Measurements from ENCODE around the gene ERFL.
"Not testable (repeated sequence)": the region's sequence is repeated elsewhere in the genome, so short reads cannot be mapped to it uniquely, and the experiment has no call there.

ERFL gene

DNA sequence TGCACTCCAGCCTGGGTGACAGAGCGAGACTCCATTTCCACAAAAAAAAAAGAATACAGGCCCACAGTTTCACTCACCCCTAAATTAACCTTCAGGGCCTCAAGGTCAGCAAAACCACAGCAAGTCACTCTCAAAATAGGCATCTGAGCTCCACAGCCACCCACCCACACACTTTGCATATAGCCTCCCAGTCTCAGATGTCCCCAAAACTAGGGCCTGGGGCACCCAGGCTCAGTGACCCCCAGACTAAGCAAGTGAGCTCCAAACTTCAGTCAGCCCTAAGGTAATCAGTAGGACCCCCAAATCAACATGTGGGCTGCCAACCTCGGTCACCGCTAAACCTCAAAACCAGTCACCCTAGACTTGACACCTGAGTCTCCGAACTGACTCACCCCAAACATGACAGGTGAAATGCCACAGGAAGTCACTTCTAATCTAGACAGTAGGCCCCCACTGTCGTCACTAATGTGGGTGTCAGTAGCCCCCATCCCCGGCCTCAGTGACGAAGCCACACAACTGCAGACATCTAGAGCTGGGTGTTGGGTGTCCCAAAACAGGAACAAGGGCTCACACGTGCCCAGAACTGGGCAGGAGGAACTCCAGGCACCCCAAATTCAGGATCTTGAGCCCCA lies 17.0 kb upstream of the ERFL start:
- no peak overlapping the region for H3K4me3 ChIP-seq (ENCODE audit: low read depth, low read length)
- DNase-seq (ENCODE audit: low read depth) = no peak

DNA sequence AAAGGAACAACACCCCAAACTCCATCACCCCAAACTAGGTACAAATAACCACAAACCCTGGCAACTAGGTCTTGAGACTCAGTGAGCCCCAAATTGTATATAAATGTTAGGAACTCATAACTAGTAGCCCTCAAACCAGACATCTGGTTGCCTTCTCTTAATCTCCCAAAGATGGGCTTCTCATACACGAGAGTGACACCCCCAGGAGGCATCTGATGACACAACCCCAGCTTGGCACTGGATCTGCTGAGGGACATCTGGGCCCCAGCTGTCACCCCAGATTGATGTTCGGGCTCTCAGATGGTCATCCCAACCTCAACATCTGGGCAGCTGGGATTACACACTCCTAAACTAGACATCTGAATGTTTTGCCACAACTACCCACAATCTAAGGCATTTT lies 16.1 kb upstream of the ERFL start:
- no peak for DNase-seq (ENCODE audit: low read depth)

DNA sequence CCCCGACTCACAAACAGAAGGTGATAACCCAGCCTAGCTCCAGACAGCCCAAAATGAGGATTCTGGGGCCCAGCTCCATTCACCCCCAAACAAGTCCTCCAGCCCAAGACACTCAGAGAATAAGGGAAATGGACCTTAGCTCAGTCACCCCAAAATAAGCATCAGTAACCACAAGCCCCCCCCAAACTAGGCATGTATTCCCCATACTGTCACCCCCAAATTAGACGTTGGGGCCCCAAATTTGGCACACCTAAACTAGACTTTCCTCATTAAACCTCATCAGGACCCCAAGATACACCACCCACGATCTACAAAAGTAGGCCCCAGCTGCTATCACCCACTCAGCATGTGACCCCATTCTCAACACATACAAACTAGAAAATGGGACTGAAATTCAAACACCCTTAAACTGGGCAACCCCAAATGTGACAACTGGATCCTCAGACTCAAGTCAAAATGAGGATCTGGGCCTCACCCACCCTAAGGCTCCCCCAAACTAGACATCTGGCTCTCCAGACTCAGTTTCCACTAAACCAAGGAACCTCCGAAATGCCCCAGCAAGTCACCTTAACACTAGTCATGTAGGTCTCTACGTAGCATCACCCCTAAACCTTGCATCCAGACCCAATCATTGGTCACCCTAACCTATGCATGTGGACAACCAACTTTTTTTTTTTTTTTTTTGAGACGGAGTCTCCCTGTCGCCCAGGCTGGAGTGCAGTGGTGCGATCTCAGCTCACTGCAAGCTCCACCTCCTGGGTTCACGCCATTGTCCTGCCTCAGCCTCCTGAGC lies 13.4 kb upstream of the ERFL start:
- no peak for DNase-seq (ENCODE audit: low read depth)
- no peak overlapping the region for H3K4me3 ChIP-seq (ENCODE audit: low read depth, low read length)

More for the DNA sequence above, 16.1 kb upstream of the ERFL start:
- no peak overlapping the region for H3K4me3 ChIP-seq (ENCODE audit: low read depth, low read length)

DNA sequence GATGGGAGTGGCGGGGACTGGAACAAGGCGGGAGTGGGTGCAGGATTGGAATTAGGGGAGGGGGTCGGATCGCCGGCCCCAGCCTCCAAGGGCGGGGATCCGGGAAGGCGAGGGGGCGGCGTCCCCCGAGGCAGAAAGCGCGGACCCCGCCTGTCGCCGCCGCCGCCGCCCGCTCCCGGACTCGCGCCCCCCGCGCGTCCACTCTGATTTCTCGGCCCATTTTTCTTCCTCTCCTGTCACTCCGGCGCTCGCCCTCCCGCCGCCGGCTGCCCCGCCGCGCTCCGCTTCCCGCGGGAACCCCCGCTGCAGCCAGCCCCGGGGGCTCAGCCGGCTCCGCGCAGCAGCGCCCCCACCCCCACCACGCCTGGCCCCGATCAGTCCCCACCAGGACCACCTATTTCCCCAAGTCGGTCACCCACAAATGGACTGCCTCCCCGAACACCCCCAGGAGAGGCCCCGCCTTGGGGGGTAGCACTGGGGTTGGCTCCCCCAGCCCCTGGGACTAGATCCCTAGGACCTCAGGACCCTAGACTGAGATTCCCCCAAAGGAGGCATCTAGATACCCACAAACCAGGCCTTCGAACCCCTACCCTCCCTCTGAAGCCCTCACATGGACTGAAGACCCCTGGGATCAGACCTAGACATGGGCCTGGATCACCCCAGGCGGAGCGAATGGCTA lies 12.6 kb upstream of the ERFL start:
- no peak for DNase-seq (ENCODE audit: low read depth)
- peak overlapping the region; percentile 58 for H3K4me3 ChIP-seq (ENCODE audit: low read depth, low read length)

DNA sequence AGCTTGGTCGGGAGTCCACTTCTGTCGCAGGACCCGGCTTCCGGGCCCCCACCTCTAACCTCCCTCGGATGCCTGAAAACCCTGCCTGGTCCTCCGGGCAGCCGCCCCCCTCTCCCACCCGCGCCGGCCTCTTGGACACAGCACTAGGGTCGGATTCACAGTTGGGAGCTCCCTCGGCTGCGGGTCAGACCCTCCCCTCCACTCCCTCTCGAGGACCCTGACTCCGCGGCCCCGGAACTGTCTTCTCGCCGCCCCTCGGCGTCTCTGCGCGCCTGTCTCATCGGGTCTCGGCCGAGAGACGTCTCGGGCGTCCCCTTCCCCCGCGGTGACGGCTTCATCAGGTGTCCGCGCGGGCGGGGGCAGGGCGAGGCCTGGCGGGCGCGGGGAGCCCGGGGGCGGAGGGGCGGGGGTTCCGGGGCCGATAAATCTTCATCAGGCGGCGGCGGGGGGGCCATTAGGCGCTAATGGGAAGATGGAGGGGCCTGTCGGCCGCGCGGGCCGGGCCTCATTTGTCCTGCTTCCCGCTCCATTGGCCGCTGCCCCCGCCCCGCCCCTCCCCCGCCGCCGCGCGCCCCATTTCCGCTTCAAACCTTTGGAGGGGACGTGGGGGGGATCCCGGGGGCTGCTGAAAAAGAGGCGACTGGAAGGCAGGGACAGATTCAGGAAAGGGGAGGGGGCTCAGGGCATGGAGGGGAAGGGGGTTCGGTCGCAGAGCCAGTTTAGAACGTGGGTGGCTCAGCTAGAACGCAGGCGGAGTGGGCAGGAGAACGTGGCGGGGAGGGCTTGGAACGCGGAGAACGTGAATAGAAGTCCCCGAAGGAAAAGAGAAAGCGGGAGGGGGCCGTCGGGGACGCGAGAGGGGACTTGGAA lies 11.8 kb upstream of the ERFL start:
- no peak for DNase-seq (ENCODE audit: low read depth)

DNA sequence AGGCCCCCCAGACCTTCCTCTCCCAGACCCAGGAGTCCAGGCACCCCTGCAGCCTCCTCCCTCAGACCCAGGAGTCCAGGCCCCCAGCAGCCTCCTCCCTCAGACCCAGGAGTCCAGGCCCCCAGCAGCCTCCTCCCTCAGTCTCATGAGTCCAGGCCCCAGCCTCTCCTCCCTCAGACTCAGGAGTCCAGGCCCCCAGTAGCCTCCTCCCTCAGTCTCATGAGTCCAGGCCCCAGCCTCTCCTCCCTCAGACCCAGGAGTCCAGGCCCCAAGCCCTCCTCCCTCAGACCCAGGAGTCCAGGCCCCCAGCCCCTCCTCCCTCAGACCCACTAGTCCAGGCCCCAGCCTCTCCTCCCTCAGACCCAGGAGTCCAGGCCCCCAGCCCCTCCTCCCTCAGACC lies 11.0 kb upstream of the ERFL start:
- DNase-seq (ENCODE audit: low read depth); H3K4me3 ChIP-seq (ENCODE audit: low read depth, low read length): not testable (repeated sequence)

More for the DNA sequence above, 11.8 kb upstream of the ERFL start:
- peak overlapping the region; percentile 58 for H3K4me3 ChIP-seq (ENCODE audit: low read depth, low read length)

DNA sequence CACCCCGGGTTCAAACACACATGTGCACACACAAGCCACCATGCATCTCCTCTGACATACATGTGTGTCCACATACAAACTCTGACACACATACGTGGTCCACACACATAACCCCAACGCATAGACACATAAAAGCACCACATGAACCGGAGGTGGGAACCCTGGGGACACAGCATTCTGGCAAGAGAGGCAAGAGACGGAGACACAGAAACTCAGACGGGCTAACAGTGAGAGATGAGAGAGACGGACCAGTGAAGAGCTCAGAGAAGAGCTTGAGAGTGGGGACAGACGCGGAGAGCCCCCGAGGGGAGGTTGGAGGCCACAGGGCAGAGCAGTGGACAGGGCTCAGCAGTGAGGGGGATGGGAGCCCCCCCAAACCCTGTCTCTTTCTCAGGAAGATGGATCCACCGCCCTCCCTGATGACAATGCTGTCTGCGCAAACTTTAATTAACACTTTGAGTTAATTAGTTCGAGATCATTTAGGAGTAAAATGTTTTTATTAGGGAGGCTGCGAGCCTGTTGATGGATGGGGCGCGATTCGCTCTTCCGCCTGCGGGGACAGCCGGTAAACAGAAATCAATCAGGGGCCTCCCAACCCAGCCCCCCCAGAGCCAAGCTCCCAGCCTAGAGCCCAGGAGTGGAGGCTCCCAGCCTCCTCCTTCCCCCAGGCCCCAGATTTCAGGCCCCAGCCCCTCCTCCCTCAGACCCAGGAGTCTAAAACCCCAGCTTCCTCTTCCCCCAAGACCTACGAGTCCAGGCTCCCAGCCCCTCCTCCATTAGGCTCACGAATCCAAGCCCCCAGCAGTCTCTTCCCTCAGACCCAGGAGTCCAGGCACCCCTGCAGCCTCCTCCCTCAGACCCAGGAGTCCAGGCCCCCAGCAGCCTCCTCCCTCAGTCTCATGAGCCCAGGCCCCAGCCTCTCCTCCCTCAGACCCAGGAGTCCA lies 9.5 kb upstream of the ERFL start:
- H3K4me3 ChIP-seq (ENCODE audit: low read depth, low read length) = no peak overlapping the region
- no peak for DNase-seq (ENCODE audit: low read depth)

DNA sequence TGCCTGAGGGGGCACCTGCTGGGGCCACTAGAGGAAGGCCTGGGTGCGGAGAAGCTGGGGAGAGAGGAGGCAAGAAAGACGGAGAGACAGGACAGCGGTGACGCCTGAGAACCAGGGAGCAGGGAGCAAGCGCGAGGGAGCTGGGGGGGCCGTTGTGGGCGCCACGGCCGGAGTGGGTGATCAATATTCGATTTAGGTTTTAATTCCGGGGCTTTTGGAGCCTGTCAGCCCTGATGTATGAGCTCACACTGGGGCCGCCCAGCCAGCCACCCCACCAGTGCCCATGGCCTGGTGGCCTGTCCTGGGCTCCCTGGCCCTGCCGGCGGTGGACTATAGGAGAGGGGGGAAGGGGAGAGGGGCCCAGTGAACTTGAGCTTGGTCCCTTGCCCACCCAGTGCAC lies 8.7 kb upstream of the ERFL start:
- no peak for DNase-seq (ENCODE audit: low read depth)
- H3K4me3 ChIP-seq (ENCODE audit: low read depth, low read length) = no peak overlapping the region

DNA sequence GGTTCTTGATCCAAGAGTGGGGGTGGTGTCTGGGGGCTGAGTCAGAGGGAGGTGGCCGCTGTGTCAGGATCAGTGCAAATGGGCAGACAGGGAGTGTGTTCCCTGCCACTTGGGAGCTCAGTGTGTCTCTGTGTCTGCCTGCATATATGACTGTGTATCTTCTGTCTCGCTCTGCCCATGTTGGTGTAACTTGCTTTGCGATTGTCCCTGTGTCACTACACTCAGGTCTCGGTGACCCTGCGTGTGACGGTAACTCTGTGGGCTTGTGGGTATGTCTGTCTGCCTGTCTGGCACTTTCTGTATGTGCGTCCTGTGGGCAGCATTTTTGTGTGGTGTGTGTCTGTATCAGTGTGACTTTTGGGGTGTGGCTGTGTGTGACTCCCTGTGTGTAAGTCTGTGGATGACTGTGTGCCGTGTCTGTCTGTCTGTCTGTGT lies 8.2 kb upstream of the ERFL start:
- H3K4me3 ChIP-seq (ENCODE audit: low read depth, low read length) = no peak overlapping the region
- DNase-seq (ENCODE audit: low read depth) = no peak

DNA sequence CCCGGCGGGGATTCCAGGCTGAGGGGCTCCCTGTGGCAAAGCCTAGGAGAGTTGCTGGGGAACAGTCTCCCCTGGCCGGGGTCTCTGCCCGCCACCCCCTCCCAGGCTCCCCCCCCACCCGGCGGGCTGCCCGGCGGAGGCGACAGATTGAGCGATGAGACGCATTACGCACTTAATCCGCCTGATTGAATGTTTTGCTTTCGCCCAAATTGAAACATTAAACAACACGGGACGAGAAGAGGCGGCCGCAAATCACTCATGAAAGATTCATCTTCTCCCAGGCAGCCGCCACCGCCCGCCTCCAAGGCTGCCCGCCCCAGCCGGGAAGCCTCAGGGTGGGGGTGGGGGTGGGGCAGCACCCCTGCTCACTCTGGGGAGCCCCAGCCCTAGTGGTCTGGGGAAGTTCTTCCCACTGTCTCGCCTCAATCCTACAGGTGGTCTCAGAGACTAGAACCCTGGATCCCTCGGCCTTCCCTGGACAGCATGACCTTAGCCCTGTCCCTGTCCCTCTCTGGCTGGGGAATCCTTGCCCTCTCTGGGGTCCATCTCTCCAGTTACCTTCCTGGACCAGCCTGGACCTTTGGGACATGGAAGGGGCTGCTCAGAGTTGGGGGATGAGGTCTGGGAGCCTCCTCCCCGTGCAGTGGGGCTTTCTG lies 7.6 kb upstream of the ERFL start:
- DNase-seq (ENCODE audit: low read depth) = no peak
- H3K4me3 ChIP-seq (ENCODE audit: low read depth, low read length) = no peak overlapping the region

DNA sequence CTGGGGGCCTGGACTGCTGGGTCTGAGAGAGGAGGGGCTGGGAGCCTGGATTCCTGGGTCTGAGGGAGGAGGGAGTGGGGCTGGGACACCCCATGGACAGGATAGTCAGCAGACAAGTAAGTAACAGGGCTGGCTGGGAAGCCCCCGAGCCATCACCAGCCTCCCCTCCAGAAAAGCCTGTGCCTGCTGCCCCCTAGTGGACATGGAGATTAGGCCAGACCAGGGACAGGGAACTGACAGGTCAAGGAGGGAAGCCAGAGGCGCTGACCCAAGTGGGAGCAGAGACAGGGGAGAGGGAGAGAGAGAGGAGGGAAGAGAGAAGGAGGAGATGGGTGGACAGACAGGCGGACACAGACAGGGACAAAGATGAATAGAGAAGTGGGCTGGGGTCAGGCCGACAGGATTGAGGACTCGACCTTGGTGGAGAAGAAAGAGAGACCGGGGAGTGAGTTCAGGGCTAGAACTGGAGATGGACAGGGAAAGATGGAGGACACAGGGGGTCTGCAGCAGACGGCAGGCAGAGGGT lies 6.7 kb upstream of the ERFL start:
- DNase-seq (ENCODE audit: low read depth) = no peak
- H3K4me3 ChIP-seq (ENCODE audit: low read depth, low read length) = no peak overlapping the region

DNA sequence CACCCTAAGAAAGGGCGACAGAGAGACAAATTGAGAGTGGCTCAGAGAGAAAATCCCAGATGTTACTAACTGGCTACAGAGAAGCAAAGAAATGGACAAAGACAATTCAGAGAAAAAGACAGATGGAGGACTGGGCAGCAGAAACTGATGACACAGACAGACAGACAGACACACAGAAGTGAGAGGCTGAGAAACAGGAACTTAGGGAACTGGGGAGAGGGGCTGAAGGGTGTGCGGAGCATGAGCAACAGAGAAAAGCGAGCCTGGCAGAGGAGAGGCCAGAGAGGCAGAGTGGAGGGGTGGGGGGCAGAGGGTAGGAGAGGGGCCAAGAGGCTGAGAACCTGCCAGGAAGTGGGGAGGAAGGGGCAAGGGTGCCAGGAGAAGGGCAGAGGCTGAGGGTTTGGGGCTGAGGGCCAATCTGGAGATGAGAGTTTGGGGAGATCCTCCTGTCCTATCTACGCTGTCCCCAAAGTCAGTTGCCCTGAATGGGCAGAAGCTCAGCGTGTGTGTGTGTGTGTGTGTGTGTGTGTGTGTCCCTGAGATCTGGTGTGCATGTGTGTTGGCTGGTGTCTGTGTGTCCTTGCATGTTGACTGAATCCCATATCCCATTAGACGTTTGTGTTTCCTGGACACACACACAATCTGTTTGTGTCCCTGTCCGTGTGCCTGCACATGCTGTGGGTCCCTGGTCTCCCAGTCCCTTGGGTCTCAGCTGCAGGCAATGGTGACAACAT lies 5.6 kb upstream of the ERFL start:
- no peak for DNase-seq (ENCODE audit: low read depth)
- no peak overlapping the region for H3K4me3 ChIP-seq (ENCODE audit: low read depth, low read length)

DNA sequence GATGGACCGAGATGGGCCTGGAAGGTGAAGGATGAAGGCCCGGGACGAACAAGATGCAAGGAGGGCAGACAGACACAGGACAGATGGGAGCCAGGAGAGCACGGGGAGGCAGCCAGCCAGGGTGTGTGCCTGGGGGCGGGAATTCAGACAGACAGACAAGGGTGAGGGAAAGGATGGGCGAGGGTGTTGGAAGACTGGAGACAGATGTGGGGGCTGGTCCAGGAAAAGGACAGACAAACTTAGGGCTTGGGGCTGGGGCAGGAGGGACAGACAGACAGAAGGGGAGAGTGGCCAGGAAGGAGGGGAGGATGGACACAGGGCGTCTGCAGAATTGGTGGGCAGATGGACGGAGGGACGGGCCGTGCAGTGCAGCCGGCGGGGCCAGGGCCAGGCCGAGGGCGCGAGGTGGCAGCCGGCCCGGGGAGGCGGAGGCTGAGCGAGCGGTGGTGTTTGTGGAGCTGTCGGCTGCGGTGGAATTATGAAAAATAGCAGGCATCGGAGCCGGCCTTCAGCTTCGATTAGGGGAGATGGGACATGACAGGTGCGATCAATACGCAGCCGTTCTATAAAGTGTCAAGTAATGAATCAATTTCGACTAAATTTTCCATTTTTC lies 4.6 kb upstream of the ERFL start:
- no peak overlapping the region for H3K4me3 ChIP-seq (ENCODE audit: low read depth, low read length)
- DNase-seq (ENCODE audit: low read depth) = no peak

DNA sequence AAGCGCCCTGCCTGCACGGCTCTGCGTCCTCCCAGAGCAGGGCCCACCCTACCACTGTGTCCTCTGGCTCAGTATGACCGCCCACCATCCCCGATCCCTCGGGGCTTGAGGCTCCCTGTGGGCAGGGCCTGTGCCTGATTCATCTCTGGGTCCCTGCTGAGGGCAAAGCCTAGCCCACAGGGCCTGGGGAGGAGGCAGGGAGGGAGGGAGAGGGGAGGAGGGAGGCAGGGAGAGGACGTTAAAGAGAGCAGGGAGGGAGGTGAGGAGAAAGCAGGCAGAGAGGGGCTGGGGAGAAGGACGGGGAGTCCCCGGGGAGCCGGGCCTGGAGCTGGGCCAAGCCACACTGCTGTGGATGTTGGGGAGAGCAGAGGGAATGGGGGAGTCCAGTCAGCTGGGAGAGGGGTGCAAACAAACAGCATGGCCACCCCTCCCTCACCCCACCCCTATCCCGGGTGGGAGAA lies 4.0 kb upstream of the ERFL start:
- no peak for DNase-seq (ENCODE audit: low read depth)
- no peak overlapping the region for H3K4me3 ChIP-seq (ENCODE audit: low read depth, low read length)

DNA sequence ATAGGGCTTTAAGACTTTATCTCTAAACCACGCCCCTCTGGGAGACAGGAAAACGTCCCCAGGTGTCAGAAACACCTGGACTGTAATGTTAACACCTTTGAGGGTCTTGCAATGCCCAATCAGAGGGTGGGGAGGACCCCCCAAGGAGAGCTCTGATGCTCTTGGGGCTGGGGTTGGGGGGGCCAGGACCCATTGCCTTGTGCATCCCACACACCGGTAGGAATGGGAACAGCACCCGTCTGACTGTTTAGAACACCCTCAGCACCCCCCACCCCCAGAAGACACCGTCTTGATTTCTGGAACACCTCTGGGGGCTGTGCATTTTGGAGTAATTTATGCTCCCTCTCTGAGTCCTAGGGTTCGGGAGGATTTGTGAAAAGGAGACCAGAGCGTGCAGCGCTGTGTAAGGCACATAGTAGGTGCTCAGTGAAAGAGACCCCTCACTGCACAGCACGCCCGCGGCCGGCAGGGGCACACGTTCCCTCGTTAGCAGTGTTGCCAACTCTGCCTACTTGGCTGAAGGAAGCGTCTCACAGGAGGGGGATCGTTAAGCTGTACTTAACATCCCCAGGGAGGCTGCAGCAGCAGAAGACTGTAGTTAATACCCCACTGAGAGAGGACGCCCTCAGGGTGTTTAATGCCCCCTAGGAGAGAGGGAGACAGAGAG lies 2.8 kb upstream of the ERFL start:
- no peak for DNase-seq (ENCODE audit: low read depth)
- H3K4me3 ChIP-seq (ENCODE audit: low read depth, low read length) = no peak overlapping the region

DNA sequence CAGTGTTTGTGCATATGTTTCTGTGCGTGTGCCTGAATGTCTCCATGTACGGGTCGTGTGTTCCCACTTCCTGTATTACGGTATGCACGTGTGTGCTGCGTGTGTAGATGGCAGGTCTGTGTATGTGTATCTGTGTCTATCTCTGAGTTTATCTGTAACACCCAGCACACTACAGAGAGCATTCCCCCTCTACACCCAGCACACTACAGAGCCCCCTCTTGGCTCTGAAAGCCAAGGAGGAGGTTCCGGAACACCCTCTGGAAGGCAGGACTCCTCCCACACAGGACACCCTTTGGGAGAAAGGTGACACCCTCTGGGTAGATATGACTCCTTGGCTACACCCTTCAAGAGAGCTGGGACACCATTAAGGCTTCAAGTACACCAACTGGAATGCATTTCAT lies 2.1 kb upstream of the ERFL start:
- DNase-seq (ENCODE audit: low read depth) = no peak
- H3K4me3 ChIP-seq (ENCODE audit: low read depth, low read length) = no peak overlapping the region

All from skeletal muscle cell (primary cell).